Activated naive CD8-positive, alpha-beta T cell treated with anti-CD3 and anti-CD28 coated beads, Interleukin-2, amount 50 U/mL, for 16 hours (primary cell): ENCODE measurements around the gene PTPRH.

Experiments
- DNase-seq: peaks from one replicate; pipeline ENCODE4 v3.0.0-alpha.2; 2020; ENCODE audit warnings: low read depth, low spot score

PTPRH gene, protein sequence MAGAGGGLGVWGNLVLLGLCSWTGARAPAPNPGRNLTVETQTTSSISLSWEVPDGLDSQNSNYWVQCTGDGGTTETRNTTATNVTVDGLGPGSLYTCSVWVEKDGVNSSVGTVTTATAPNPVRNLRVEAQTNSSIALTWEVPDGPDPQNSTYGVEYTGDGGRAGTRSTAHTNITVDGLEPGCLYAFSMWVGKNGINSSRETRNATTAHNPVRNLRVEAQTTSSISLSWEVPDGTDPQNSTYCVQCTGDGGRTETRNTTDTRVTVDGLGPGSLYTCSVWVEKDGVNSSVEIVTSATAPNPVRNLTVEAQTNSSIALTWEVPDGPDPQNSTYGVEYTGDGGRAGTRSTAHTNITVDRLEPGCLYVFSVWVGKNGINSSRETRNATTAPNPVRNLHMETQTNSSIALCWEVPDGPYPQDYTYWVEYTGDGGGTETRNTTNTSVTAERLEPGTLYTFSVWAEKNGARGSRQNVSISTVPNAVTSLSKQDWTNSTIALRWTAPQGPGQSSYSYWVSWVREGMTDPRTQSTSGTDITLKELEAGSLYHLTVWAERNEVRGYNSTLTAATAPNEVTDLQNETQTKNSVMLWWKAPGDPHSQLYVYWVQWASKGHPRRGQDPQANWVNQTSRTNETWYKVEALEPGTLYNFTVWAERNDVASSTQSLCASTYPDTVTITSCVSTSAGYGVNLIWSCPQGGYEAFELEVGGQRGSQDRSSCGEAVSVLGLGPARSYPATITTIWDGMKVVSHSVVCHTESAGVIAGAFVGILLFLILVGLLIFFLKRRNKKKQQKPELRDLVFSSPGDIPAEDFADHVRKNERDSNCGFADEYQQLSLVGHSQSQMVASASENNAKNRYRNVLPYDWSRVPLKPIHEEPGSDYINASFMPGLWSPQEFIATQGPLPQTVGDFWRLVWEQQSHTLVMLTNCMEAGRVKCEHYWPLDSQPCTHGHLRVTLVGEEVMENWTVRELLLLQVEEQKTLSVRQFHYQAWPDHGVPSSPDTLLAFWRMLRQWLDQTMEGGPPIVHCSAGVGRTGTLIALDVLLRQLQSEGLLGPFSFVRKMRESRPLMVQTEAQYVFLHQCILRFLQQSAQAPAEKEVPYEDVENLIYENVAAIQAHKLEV

DNA sequence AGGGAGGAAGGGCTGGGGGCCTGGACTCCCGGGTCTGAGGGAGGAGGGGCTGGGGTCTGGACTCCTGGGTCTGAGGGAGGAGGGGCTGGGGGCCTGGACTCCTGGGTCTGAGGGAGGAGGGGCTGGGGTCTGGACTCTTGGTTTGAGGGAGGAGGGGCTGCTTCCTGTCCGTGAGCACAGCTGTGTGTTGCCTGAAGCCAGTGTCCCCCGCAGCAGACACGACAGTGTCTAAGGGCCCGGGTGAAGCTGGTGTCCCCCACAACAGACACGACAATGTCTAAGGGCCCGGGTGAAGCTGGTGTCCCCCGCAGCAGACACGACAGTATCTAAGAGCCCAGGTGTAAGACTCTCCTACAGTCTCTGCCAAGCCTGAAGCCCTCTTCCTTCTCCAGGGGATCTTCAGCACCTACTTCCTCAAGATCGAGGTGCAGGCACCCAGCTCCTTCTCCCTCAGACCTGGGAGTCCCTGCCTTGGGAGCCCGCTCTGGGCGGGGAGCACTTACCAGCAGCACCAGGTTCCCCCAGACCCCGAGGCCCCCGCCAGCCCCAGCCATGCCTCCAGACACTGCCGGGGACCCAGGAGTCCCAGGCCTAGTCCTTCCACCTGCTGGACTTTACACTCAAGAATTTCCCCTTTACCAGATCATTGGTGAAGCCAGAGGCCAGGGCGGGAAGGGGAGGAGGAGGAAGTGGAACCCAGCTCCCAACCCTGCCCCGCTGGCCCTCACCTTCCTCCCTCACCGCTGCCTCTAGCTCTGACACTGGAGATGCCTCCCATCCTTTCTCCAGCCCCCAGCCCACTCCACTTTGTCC, at the start of gene PTPRH:
TSS of gene PTPRH (minus strand) at position 622 of the 813 bp plus-strand sequence. CDS start at position 554, 68 bp downstream.
- no peak for DNase-seq

GRCh38 chr19:55258476-55258827, 49.2 kb upstream of the PTPRH start:
- DNase-seq: no peak

DNA sequence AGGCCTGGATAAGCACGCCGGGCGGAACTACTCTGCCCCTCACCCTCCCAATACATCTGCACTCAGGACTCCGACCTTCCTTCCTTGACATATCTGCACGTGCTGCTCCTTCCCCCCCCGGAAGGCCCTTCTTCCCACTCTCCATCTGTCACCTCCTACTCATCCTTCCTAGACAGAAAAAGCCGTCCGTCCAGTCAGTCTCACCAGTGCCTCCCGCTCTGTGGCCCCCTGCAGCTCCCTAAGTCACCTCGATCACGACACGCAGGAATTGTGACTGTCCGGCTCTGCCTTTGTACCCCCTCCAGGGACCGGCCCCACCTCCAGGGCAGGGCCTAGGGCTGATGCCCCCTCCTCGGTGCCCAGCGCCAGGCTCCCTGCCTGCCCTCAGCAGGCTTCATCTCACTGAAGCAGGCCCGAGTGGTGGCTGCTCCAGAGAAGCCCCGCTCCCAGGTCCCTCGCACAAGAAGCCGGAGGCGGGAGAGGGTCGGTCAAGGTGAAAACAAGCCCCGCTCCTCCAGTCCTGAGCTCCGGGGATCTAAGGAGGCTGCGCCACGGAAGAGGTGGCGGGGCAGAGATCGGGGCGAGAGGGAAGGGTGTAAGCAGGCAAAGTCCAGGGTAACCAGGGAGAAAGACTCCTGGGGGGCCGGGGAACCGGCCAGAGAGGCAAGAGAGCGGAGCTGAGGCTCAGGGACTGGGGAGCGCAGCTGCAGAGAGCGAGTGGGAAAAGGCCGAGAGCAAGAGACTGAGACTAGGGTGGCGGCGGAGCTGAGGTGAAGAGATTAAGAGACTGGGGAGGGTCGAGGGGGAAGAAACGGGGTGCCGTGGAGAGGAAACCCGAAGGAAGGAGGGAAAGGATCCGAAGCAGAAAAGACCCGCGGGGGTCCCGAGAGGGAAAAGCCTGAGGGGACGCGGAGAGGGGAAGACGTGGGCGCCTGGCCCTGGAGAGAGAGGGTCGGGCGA, 48.4 kb upstream of the PTPRH start:
- DNase-seq: no peak

GRCh38 chr19:55256562-55257460, 47.5 kb upstream of the PTPRH start:
- no peak for DNase-seq

- DNase-seq: no peak
Observed at GRCh38 chr19:55255618-55256423, 46.5 kb upstream of the PTPRH start.

GRCh38 chr19:55254625-55254977, 45.3 kb upstream of the PTPRH start:
- DNase-seq: no peak

- DNase-seq: no peak
Observed at GRCh38 chr19:55253842-55254624, 44.7 kb upstream of the PTPRH start.

GRCh38 chr19:55252760-55253663, 43.7 kb upstream of the PTPRH start:
- DNase-seq: no peak

DNA sequence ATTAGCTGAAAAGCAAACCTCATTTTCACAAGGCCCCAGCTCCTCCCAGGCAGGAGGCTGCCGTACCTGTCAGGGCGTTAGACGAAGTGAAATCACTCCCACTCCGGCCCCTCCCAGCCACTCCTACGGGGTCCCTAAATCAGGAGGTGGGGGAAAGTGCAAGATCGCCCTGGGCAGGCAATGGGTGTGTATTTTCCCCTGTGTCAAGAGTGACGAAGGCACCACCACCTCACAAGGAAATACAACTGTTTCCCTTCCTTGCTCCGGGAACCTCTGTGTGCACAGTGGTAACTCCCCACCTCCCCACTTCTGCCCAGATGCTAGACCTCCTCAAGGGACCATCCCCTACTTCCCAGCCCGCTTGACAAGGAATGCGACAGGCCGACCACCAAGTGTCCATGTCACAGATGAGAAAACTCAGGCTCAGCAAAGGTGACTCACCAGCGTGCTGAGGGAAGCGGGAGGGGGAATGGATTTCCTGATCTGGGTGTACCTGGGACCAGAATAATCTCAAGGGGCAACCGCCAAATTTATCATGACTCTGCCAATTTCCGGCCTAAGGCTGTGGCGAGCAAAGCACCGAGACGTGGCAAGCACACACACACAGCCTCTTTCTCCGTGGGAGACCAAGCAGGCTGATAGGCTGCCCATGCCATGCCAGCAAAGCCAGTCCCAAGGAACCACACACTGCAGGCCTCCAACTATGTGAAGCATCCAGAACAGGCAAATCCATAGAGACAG, 42.2 kb upstream of the PTPRH start:
- DNase-seq: no peak

DNA sequence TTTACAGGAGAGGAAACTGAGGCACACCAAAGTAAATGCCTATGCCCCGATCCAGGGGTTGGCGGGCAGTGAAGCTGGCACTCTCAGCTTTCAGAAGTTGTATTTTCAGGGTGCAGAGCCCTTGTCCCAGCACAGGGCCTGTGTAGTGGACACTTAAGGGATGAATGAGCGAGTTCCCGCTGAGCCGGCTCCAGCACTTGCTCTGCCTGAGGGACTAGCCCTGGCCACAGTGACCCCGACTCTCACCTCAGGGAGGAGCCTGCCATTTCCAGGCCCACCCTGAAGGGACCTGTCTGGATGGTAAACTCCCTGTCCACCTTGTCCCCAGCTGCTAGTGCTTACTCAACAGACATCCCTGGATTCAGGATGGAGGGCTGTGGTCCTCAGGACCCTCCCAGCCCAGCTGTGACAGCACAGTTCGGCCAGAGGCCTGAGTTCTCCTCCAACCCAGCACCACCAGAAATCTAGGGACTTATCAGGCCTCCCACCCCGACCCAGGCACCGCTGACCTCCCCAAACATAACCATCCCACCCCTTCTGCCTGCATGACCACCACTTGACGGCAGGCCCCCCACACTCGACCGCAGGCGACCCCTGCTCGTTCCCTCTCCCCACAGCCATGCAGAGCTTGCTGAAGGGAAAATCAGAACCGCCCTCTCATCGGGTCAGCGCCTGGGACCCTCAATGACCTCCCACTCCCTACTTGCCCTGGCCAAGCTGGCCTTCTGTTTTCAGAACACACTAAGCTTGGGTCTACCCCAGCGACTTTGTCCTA, 41.1 kb upstream of the PTPRH start:
- no peak for DNase-seq

DNA sequence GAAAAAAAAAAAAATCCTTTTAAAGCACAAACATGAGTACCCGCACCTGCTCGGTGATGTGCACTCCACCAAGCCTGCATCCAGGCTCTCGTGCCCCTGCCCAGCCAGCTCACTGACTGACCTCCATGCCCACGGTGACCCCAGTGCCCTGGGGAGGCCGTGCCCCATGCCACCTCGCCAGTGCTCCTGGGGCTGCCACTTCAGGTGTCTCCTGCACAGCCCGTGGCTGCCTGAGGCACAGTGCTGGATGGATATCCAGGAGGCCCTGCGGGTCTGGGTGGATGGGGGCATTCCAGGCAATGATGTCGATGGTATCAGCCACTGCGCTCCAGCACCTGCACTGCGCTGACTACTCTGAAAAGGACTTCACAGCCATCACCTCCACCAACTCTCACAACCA, 40.5 kb upstream of the PTPRH start:
- no peak for DNase-seq

DNA sequence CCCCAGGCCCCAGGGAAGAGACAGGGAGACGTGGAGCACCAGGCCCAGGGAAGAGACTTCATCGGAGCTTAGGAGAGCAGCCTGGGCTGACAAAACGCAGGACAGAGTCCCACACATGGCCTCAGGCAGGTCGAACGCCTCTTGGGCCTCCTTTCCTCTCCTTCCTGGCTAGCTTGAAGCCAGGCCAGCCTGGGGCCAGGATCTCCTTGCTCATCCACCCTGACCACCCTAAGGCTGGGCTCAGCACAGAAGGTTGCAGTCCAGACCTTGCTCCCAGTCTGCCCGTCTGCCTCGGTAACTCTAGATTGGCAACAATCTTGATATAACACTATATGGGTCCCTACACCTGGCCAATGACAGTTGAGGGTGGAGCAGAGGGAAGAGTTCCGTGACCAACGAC, 39.4 kb upstream of the PTPRH start:
- DNase-seq: no peak

GRCh38 chr19:55248166-55248675, 38.9 kb upstream of the PTPRH start:
- no peak for DNase-seq

- no peak for DNase-seq
Observed at GRCh38 chr19:55247621-55248099, 38.4 kb upstream of the PTPRH start.
